Esophagus muscularis mucosa (tissue), 4 donors: ENCODE results near the gene FHOD1. TPM values are rescaled to one million over a fixed set of nuclear protein-coding genes. Genes with fewer than 3 reads are reported as not detected.

Experiments
- DNase-seq: peaks from one replicate; pipeline ENCODE4 v3.0.0-alpha.2; 2017; ENCODE audit errors: extremely low spot score
- H3K27ac ChIP-seq, 4 donors: fragments of 200-600 bp; sonication (generic); replicated peaks in 1 of 4; 1 replicate in 3 of 4; 2 replicates in 1 of 4; pipeline ENCODE4 v1.5.1; 2016 to 2019; ENCODE audit warnings: mild to moderate bottlenecking in 1 of 4
- H3K27me3 ChIP-seq, 4 donors: fragments of 200-600 bp; sonication (generic); one replicate each; pipeline versions ENCODE4 v1.5.1 to v1.6.0; 2016 to 2019
- H3K36me3 ChIP-seq, 4 donors: fragments of 200-600 bp; sonication (generic); one replicate each; pipeline ENCODE4 v1.5.1; 2016 to 2019
- H3K4me1 ChIP-seq, 4 donors: fragments of 200-600 bp; sonication (generic); one replicate each; pipeline ENCODE4 v1.5.1; 2016 to 2019
- H3K4me3 ChIP-seq, 4 donors: fragments of 200-600 bp; sonication (generic); 1 replicate in 2 of 4; 2 replicates in 2 of 4; pipeline ENCODE4 v1.5.1; 2016 to 2019; ENCODE audit warnings: mild to moderate bottlenecking in 4 of 4, moderate library complexity in 1 of 4
- H3K9me3 ChIP-seq, 4 donors: fragments of 200-600 bp; sonication (generic); 1 replicate in 3 of 4; 2 replicates in 1 of 4; pipeline ENCODE4 v1.5.1; 2016 to 2019
- EP300 ChIP-seq: sonication (generic); formaldehyde crosslinking; IDR thresholded peaks from one replicate; pipeline ENCODE4 v1.6.1; 2017; ENCODE audit warnings: antibody characterized with exemption
- POLR2A ChIP-seq: fragments of 450-650 bp; IDR thresholded peaks from one replicate; pipeline ENCODE4 v1.6.1; 2017; ENCODE audit warnings: antibody characterized with exemption, moderate library complexity, mild to moderate bottlenecking, low read depth
- POLR2AphosphoS5 ChIP-seq, 2 donors: sonication (generic); formaldehyde crosslinking; IDR thresholded peaks; one replicate each; pipeline ENCODE4 v1.6.1; 2017; ENCODE audit warnings: antibody characterized with exemption in 2 of 2
- WGBS: methylation state at CpG from one replicate; pipeline ENCODE4 v1.1.5; 2018; 5-methylcytosine and 5-hydroxymethylcytosine counted together
- intact Hi-C: fragments of 100-400 bp; cut with DNase I; formaldehyde crosslinking; loops from one replicate; pipeline ENCODE4 v1.15.1; 2023
- small RNA-seq, 3 donors: library from RNA; depleted of rRNA; stranded (forward); fragments of <200 nt; gene quantifications; one replicate each; pipeline ENCODE3, GENCODE V24; 2016
- total RNA-seq, 4 donors: library from RNA; depleted of rRNA; stranded (reverse); fragments of >200 nt; gene quantifications; one replicate each; pipeline versions ENCODE4 v1.1.0 to v1.2.1, GENCODE V29; 2016
- TF ChIP-seq, protein P1 (sequence below), 3 experiments: fragments of 200-600 bp in 2 of 3; fragments of 450-650 bp in 1 of 3; sonication (generic) in 2 of 3; IDR thresholded peaks; one replicate each; pipeline ENCODE4 v1.5.1; 2017 to 2019; ENCODE audit warnings: antibody characterized with exemption in 3 of 3, mild to moderate bottlenecking in 2 of 3, moderate library complexity in 1 of 3

The FHOD1 gene
- total RNA-seq, 4 donors from 2014 or later, result 8.0 to 15.6 (median 10.0) TPM

DNA sequence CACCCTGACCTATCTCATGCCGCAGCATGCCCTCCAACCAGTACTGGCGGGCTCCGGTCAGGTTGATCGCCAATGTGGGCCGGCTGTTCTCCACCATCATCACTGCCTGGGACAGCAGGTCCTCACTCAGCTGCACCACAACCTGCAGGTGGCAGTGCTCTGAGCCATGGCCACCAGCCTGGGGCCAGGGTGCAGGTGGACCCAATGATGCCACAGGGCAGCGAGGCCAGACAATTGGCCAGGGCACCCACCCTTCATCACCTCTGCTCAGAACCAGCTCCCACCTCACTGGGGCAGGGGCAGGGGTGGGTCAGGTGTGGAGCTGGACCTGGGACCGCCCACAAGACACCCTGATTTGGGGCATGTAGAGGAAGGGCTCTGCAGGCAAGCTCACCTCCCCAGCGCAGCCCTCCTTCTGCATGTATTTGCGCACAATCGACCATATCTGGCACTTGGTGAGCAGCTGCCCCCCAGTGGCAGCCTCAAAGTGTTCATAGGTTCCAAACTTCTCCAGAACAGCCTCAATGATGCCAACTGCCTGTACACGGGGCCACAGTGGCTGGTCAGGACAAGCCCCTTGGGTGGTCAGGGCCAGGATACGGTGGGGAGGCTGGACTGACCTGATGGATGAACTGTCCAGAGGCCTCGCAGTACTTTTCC lies 67.7 kb downstream of the FHOD1 start:
- Histone ChIP-seq H3K36me3 (peaks cover 0 to 16% (median 9%) of the 10 kb centered on the region in 4 donors), H3K4me3 (no peak overlapping the region), H3K4me1 (peaks cover 30 to 87% (median 71%) of the 10 kb centered on the region in 4 donors), H3K9me3 (no peaks in the 10 kb centered on the region), H3K27me3 (no peaks in the 10 kb centered on the region), H3K27ac (peak overlapping the region in 1 of 4 donors; percentile 73)
- WGBS, result 100% methylated on average over 4 of the region's 13 CpGs
- intact Hi-C loops, result no loop called here
- no peak for TF ChIP-seq EP300
- no peak for TF ChIP-seq POLR2AphosphoS5 (IDR thresholded peaks at IDR 0.05)
- no peak for TF ChIP-seq POLR2A
- TF ChIP-seq, protein P1, sequence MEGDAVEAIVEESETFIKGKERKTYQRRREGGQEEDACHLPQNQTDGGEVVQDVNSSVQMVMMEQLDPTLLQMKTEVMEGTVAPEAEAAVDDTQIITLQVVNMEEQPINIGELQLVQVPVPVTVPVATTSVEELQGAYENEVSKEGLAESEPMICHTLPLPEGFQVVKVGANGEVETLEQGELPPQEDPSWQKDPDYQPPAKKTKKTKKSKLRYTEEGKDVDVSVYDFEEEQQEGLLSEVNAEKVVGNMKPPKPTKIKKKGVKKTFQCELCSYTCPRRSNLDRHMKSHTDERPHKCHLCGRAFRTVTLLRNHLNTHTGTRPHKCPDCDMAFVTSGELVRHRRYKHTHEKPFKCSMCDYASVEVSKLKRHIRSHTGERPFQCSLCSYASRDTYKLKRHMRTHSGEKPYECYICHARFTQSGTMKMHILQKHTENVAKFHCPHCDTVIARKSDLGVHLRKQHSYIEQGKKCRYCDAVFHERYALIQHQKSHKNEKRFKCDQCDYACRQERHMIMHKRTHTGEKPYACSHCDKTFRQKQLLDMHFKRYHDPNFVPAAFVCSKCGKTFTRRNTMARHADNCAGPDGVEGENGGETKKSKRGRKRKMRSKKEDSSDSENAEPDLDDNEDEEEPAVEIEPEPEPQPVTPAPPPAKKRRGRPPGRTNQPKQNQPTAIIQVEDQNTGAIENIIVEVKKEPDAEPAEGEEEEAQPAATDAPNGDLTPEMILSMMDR (IDR thresholded peaks at IDR 0.05), result no peak
- DNase-seq, result no peak

Small RNAs within 50 kb of the gene (small RNA-seq; reads per million reads assigned to genes)
- 14.3 to 18.9 (median 14.4) reads per million in 3 donors for gene MIR328

Other genes with a start within 250 kb of the FHOD1 start
- 10 to 100 TPM; 20.6 to 39.8 (median 30.6) TPM for gene CBFB, start 218.3 kb downstream of the FHOD1 start, total RNA-seq
- gene PHAF1, start 137.5 kb downstream of the FHOD1 start, total RNA-seq, result 10 to 100 TPM; 11.4 to 23.7 (median 17.1) TPM
- 10 to 100 TPM; 17.4 to 26.1 (median 19.2) TPM for gene B3GNT9, start 96.5 kb downstream of the FHOD1 start, total RNA-seq
- gene TRADD, start 87.6 kb downstream of the FHOD1 start, total RNA-seq, result 10 to 100 TPM; 26.6 to 53.4 (median 42.7) TPM
- 10 to 100 TPM; 10.3 to 22.1 (median 15.1) TPM for gene FBXL8, start 87.5 kb downstream of the FHOD1 start, total RNA-seq
- gene HSF4, start 82.7 kb downstream of the FHOD1 start, total RNA-seq, result 10 to 100 TPM; 27.3 to 61.9 (median 41.1) TPM
- 10 to 100 TPM; 40.6 to 58.2 (median 45.4) TPM for gene NOL3, start 76.9 kb downstream of the FHOD1 start, total RNA-seq
- 10 to 100 TPM in 2 of 4 donors, 1 to 10 TPM in 2; 7.8 to 17.7 (median 11.2) TPM for gene MATCAP1, start 63.5 kb downstream of the FHOD1 start, total RNA-seq
- 1 to 10 TPM; 1.2 to 4.0 (median 2.1) TPM for gene EXOC3L1, start 57.3 kb downstream of the FHOD1 start, total RNA-seq
- 10 to 100 TPM; 54.8 to 96.9 (median 93.1) TPM for gene E2F4, start 55.3 kb downstream of the FHOD1 start, total RNA-seq
- under 1 TPM; 0.33 to 0.83 (median 0.60) TPM for gene ELMO3, start 48.4 kb downstream of the FHOD1 start, total RNA-seq
- 10 to 100 TPM; 19.5 to 26.7 (median 23.8) TPM for gene TMEM208, start 20.4 kb downstream of the FHOD1 start, total RNA-seq
- gene SLC9A5, start 1.5 kb upstream of the FHOD1 start, total RNA-seq, result under 1 TPM; 0.13 to 0.69 (median 0.37) TPM
- 1 to 10 TPM; 3.0 to 8.7 (median 3.2) TPM for gene PLEKHG4, start 32.1 kb upstream of the FHOD1 start, total RNA-seq
- not detected for gene KCTD19, start 79.3 kb upstream of the FHOD1 start, total RNA-seq
- gene LRRC36, start 79.3 kb upstream of the FHOD1 start, total RNA-seq, result under 1 TPM in 1 of 4 donors, not detected in 3; 0.33 TPM
- gene TPPP3, start 146.0 kb upstream of the FHOD1 start, total RNA-seq, result 100 to 1,000 TPM in 1 of 4 donors, 10 to 100 TPM in 3; 32.0 to 116 (median 41.3) TPM
- gene ZDHHC1, start 169.0 kb upstream of the FHOD1 start, total RNA-seq, result 10 to 100 TPM; 11.6 to 27.5 (median 20.8) TPM
- 1 to 10 TPM in 2 of 4 donors, under 1 TPM in 1, not detected in 1; 0.42 to 2.2 (median 1.1) TPM for gene HSD11B2, start 183.6 kb upstream of the FHOD1 start, total RNA-seq
- gene ATP6V0D1, start 233.7 kb upstream of the FHOD1 start, total RNA-seq, result 100 to 1,000 TPM; 103 to 131 (median 119) TPM
- gene AGRP, start 236.1 kb upstream of the FHOD1 start, total RNA-seq, result not detected